IgD-negative memory B cell (primary cell): ENCODE results near the gene CASP9. TPM values are rescaled to one million over a fixed set of nuclear protein-coding genes. Genes with fewer than 3 reads are reported as not detected.

Source experiments
- polyA plus RNA-seq: library from polyadenylated mRNA; unstranded; fragments of 300-500 nt; fragmentation: Illumina TruSeq; gene quantifications from one replicate; pipeline ENCODE4 v1.2.3, GENCODE V29; 2021

Gene CASP9
- polyA plus RNA-seq, 1 donor from 2014 or later: 16.9 TPM

Other genes with a start within 250 kb of the CASP9 start
- 81.8 TPM for gene EFHD2, start 114.3 kb downstream of the CASP9 start, polyA plus RNA-seq
- gene CTRC, start 85.8 kb downstream of the CASP9 start, polyA plus RNA-seq: not detected
- gene CELA2A, start 67.5 kb downstream of the CASP9 start, polyA plus RNA-seq: not detected
- not detected for gene CELA2B, start 48.1 kb downstream of the CASP9 start, polyA plus RNA-seq
- 9.9 TPM for gene DNAJC16, start 2.6 kb upstream of the CASP9 start, polyA plus RNA-seq
- 11.8 TPM for gene AGMAT, start 60.8 kb upstream of the CASP9 start, polyA plus RNA-seq
- gene DDI2, start 93.2 kb upstream of the CASP9 start, polyA plus RNA-seq: 6.5 TPM
- 8.2 TPM for gene PLEKHM2, start 160.1 kb upstream of the CASP9 start, polyA plus RNA-seq
- gene SLC25A34, start 212.0 kb upstream of the CASP9 start, polyA plus RNA-seq: not detected
- gene TMEM82, start 218.3 kb upstream of the CASP9 start, polyA plus RNA-seq: not detected
- not detected for gene FBLIM1, start 234.6 kb upstream of the CASP9 start, polyA plus RNA-seq